Brain microvascular endothelial cell (primary cell): ENCODE measurements around the gene DLL4.

ENCODE experiments used
- DNase-seq: peaks from one replicate; pipeline ENCODE4 v3.0.0-alpha.2; 2020
- H3K27ac ChIP-seq: fragments of 250-450 bp; sonication (Bioruptor Pico); 2 replicates; pipeline ENCODE4 v1.5.1; 2020; ENCODE audit warnings: mild to moderate bottlenecking, moderate library complexity
- H3K27me3 ChIP-seq: fragments of 250-450 bp; sonication (Bioruptor Pico); replicated peaks from 2 replicates; pipeline ENCODE4 v1.5.1; 2020; ENCODE audit warnings: mild to moderate bottlenecking
- H3K36me3 ChIP-seq: fragments of 250-450 bp; sonication (Bioruptor Pico); replicated peaks from 2 replicates; pipeline ENCODE4 v1.5.1; 2020; ENCODE audit warnings: mild to moderate bottlenecking
- H3K4me3 ChIP-seq: 2 replicates; pipeline ENCODE4 v1.5.1; 2011; ENCODE audit warnings: low read depth, mild to moderate bottlenecking, control low read depth, low read length, moderate library complexity
- CTCF ChIP-seq: IDR thresholded peaks from 2 replicates; pipeline ENCODE4 v1.5.1; 2011; ENCODE audit warnings: low read depth, mild to moderate bottlenecking, moderate library complexity, low read length, control low read depth, inconsistent platforms; ENCODE audit errors: missing control alignments
- in situ Hi-C: cut with HindIII; loops from 2 replicates; pipeline ENCODE4 v1.10.0; 2017; ENCODE audit warnings: low sequenced_read_pairs, low pct_ligation_motif_present

The DLL4 gene

GRCh38 chr15:40934457-40934856 lies 5.3 kb downstream of the DLL4 start:
- TF ChIP-seq CTCF, result no peak
- H3K27ac ChIP-seq, result no peak overlapping the region
- H3K36me3 ChIP-seq, result no peaks in the 10 kb centered on the region
- DNase-seq, result no peak
- peaks cover 8% of the 10 kb centered on the region for H3K27me3 ChIP-seq
- in situ Hi-C loops, result no loop called here
- no peak overlapping the region for H3K4me3 ChIP-seq

- TF ChIP-seq CTCF, result no peak
- Histone ChIP-seq H3K27ac (no peak overlapping the region), H3K36me3 (no peaks in the 10 kb centered on the region), H3K4me3 (no peak overlapping the region), H3K27me3 (no peaks in the 10 kb centered on the region)
- DNase-seq, result no peak
- in situ Hi-C loops, result no loop called here
Observed at GRCh38 chr15:40936234-40936708, 7.1 kb downstream of the DLL4 start.

GRCh38 chr15:40936709-40937666 lies 7.8 kb downstream of the DLL4 start:
- H3K27me3 ChIP-seq, result no peaks in the 10 kb centered on the region
- H3K36me3 ChIP-seq, result no peaks in the 10 kb centered on the region
- peak; percentile 37 for TF ChIP-seq CTCF
- H3K4me3 ChIP-seq, result no peak overlapping the region
- H3K27ac ChIP-seq, result no peak overlapping the region
- peak; percentile 66 for DNase-seq
- in situ Hi-C loops, result no loop called here

GRCh38 chr15:40937762-40938535 lies 8.8 kb downstream of the DLL4 start:
- H3K4me3 ChIP-seq, result no peak overlapping the region
- in situ Hi-C loops, result no loop called here

GRCh38 chr15:40938536-40938870 lies 9.4 kb downstream of the DLL4 start:
- no peaks in the 10 kb centered on the region for H3K27me3 ChIP-seq
- no peaks in the 10 kb centered on the region for H3K36me3 ChIP-seq
- H3K4me3 ChIP-seq, result no peak overlapping the region
- no peak overlapping the region for H3K27ac ChIP-seq
- in situ Hi-C loops, result no loop called here
- no peak for TF ChIP-seq CTCF
- DNase-seq, result no peak

More at GRCh38 chr15:40937762-40938535, 8.8 kb downstream of the DLL4 start:
- peak; percentile 42 for TF ChIP-seq CTCF
- no peaks in the 10 kb centered on the region for H3K36me3 ChIP-seq
- no peak for DNase-seq
- H3K27ac ChIP-seq, result no peak overlapping the region
- H3K27me3 ChIP-seq, result no peaks in the 10 kb centered on the region
